GM23338 (cell line): Measurements from ENCODE around the gene QRICH1. TPM values are rescaled to one million over a fixed set of nuclear protein-coding genes. Genes with fewer than 3 reads are reported as not detected.

Experiments used
- ATAC-seq: fragments of 200-7000 bp; cut with Tn5 transposase; 3 replicates; pipeline ENCODE4 v1.9.1; 2020
- DNase-seq: peaks from one replicate; pipeline ENCODE4 v3.0.0-alpha.2; 2015; ENCODE audit warnings: low spot score
- H2AFZ ChIP-seq: fragments of 200-600 bp; sonication (generic); 2 replicates; pipeline ENCODE4 v1.8.0; 2016; ENCODE audit warnings: antibody characterized with exemption, mild to moderate bottlenecking, moderate library complexity
- H3F3A ChIP-seq: fragments of 200-600 bp; sonication (generic); replicated peaks from 2 replicates; pipeline ENCODE4 v1.8.0; 2017; ENCODE audit warnings: antibody characterized with exemption, mixed run types, low read depth
- H3K27ac ChIP-seq: fragments of 200-600 bp; sonication (generic); 2 replicates; pipeline ENCODE4 v1.6.1; 2016; ENCODE audit warnings: low read depth
- H3K27me3 ChIP-seq: fragments of 200-600 bp; sonication (generic); 2 replicates; pipeline ENCODE4 v1.8.0; 2016; ENCODE audit warnings: mild to moderate bottlenecking, mixed run types, moderate library complexity; ENCODE audit not compliant: insufficient read depth
- H3K36me3 ChIP-seq: fragments of 200-600 bp; sonication (generic); 2 replicates; pipeline ENCODE4 v1.8.0; 2016; ENCODE audit warnings: mild to moderate bottlenecking; ENCODE audit not compliant: insufficient read depth
- H3K4me1 ChIP-seq: fragments of 200-600 bp; sonication (generic); 2 replicates; pipeline ENCODE4 v1.8.0; 2016; ENCODE audit warnings: mild to moderate bottlenecking, moderate library complexity; ENCODE audit not compliant: insufficient read depth
- H3K4me2 ChIP-seq: fragments of 200-600 bp; sonication (generic); 2 replicates; pipeline ENCODE4 v1.7.1; 2017; ENCODE audit warnings: mixed run types
- H3K4me3 ChIP-seq: fragments of 200-600 bp; sonication (generic); 2 replicates; pipeline ENCODE4 v1.6.1; 2016; ENCODE audit warnings: mixed run types
- H3K79me2 ChIP-seq: fragments of 200-600 bp; sonication (generic); replicated peaks from 2 replicates; pipeline ENCODE4 v1.8.0; 2017; ENCODE audit warnings: mild to moderate bottlenecking; ENCODE audit not compliant: insufficient read depth
- H3K9me2 ChIP-seq: fragments of 200-600 bp; sonication (generic); 2 replicates; pipeline ENCODE4 v1.8.0; 2017; ENCODE audit not compliant: insufficient read depth
- H4K20me1 ChIP-seq: fragments of 200-600 bp; sonication (generic); replicated peaks from 2 replicates; pipeline ENCODE4 v1.8.0; 2017; ENCODE audit warnings: mild to moderate bottlenecking; ENCODE audit not compliant: insufficient read depth
- H3K27ac Mint-ChIP-seq: 2 replicates; pipeline ENCODE4 v1.8.0; 2020; ENCODE audit warnings: inconsistent platforms, mild to moderate bottlenecking, moderate library complexity, mixed read lengths
- H3K27me3 Mint-ChIP-seq: 3 replicates; pipeline ENCODE4 v1.8.0; 2022; ENCODE audit warnings: low read depth, mild to moderate bottlenecking, moderate library complexity, mixed read lengths, inconsistent platforms; ENCODE audit not compliant: insufficient read depth, poor library complexity
- H3K36me3 Mint-ChIP-seq: 3 replicates; pipeline ENCODE4 v1.8.0; 2021; ENCODE audit warnings: low read depth, mild to moderate bottlenecking, inconsistent platforms, moderate library complexity, mixed read lengths
- H3K4me1 Mint-ChIP-seq: 3 replicates; pipeline ENCODE4 v1.8.0; 2020; ENCODE audit warnings: mild to moderate bottlenecking, inconsistent platforms, mixed read lengths
- H3K4me3 Mint-ChIP-seq: 3 replicates; pipeline ENCODE4 v1.8.0; 2021; ENCODE audit warnings: moderate library complexity, mild to moderate bottlenecking, inconsistent platforms, mixed read lengths
- H3K9me3 Mint-ChIP-seq: 3 replicates; pipeline ENCODE4 v1.8.0; 2020; ENCODE audit warnings: moderate library complexity, mild to moderate bottlenecking, inconsistent platforms, mixed read lengths
- CREB1 ChIP-seq: fragments of 250-450 bp; sonication (Bioruptor Pico); IDR thresholded peaks from 2 replicates; pipeline ENCODE4 v1.5.0; 2020; ENCODE audit warnings: low read depth, mild to moderate bottlenecking, moderate library complexity
- ETS1 ChIP-seq: IDR thresholded peaks from 2 replicates; pipeline ENCODE4 v1.6.1; 2016; ENCODE audit warnings: antibody characterized with exemption
- EZH2 ChIP-seq: fragments of 200-600 bp; sonication (generic); IDR thresholded peaks from one replicate; pipeline ENCODE4 v1.8.0; 2017; ENCODE audit warnings: antibody characterized with exemption, mild to moderate bottlenecking, low read depth; ENCODE audit not compliant: unreplicated experiment
- POLR2AphosphoS5 ChIP-seq: IDR thresholded peaks from 2 replicates; pipeline ENCODE4 v1.6.1; 2016; ENCODE audit warnings: antibody characterized with exemption, low read depth
- polyA plus RNA-seq: library from polyadenylated mRNA; unstranded; fragments of >200 nt; fragmentation: Nextera tagmentation; extraction: Ambion mirVana; gene quantifications from 2 replicates; pipeline ENCODE4 v1.2.1, GENCODE V29; 2016
- total RNA-seq: library from RNA; depleted of rRNA; stranded (reverse); fragments of >200 nt; shearing (Covaris generic); gene quantifications from 2 replicates; pipeline ENCODE4 v1.2.3, GENCODE V29; 2014
- TF ChIP-seq, protein P1 (sequence below): IDR thresholded peaks from one replicate; pipeline ENCODE4 v1.6.1; 2018; ENCODE audit warnings: antibody characterized with exemption; ENCODE audit not compliant: unreplicated experiment
- TF ChIP-seq, protein P2 (sequence below), 2 experiments: fragments of 200-600 bp in 1 of 2; sonication (generic) in 1 of 2; conservative IDR thresholded peaks; 2 replicates each; pipeline versions ENCODE4 v1.5.1 to v1.6.1; 2016 to 2017; ENCODE audit warnings: antibody characterized with exemption in 2 of 2, low read depth in 2 of 2, mild to moderate bottlenecking in 2 of 2, moderate library complexity in 1 of 2

Gene QRICH1
- total and polyA plus RNA-seq, 2 experiments from 2014 or later, result 66.9 to 149 TPM

DNA sequence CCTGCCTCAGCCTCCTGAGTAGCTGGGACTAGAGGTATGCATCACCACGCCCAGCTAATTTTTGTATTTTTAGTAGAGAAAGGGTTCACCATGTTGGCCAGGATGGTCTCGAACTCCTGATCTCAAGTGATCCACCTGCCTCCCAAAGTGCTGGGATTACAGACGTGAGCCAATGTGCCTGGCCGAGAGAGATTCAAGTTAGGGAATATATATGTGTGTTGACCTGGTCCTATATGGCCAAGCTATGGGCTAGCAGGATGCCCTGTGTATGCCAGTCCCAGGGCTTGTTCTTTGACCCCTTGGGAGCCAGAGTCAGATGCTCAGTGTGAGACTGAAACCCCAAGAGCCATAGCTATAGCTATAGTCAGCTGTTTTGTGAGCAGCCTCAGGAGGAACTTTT lies 70.1 kb downstream of the QRICH1 start:
- Histone ChIP-seq H3K4me1 (peaks cover 31% of the 10 kb centered on the region; the same call in 1 of the 2 replicates), H2AFZ (no peak overlapping the region), H3K4me3 (no peak overlapping the region), H3K27ac (peak overlapping the region; percentile 97; the same call in 1 of the 2 replicates), H3K79me2 (peaks cover 31% of the 10 kb centered on the region), H3F3A (peaks cover 41% of the 10 kb centered on the region), H3K36me3 (peaks cover 37% of the 10 kb centered on the region), H3K9me2 (no peaks in the 10 kb centered on the region), H3K27me3 (no peaks in the 10 kb centered on the region), H4K20me1 (peaks cover 19% of the 10 kb centered on the region), H3K4me2 (no peak overlapping the region)
- Mint-ChIP-seq H3K4me3 (peak overlapping the region; percentile 93), H3K36me3 (peaks cover 64% of the 10 kb centered on the region), H3K27ac (no peak overlapping the region), H3K9me3 (no peaks in the 10 kb centered on the region; the same call in 1 of the 3 replicates), H3K4me1 (peaks cover 36% of the 10 kb centered on the region), H3K27me3 (peaks cover 32% of the 10 kb centered on the region)
- ATAC-seq (no peak), DNase-seq (no peak)
- no peak for TF ChIP-seq ETS1

DNA sequence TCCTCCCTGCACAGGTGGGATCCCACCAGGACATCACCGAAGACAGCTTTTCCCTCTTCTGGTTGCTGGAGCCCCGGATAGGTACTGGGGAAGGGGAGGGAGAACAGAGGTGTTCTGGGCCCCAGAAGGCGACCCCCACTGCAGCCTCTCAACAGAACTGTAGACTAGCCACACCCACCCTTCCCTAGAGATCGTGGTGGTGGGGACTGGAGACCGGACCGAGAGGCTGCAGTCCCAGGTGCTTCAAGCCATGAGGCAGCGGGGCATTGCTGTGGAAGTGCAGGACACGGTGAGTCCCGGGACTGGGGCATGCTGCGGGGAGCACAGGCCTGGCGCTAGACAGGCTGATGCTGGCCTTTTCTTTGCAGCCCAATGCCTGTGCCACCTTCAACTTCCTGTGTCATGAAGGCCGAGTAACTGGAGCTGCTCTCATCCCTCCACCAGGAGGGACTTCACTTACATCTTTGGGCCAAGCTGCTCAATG lies 71.1 kb downstream of the QRICH1 start:
- Mint-ChIP-seq H3K27ac (peak overlapping the region; percentile 98), H3K36me3 (peaks cover 54% of the 10 kb centered on the region), H3K9me3 (no peaks in the 10 kb centered on the region; the same call in 1 of the 3 replicates), H3K4me3 (peak overlapping the region; percentile 93), H3K4me1 (peaks cover 28% of the 10 kb centered on the region), H3K27me3 (peaks cover 25% of the 10 kb centered on the region)
- Histone ChIP-seq H3K4me2 (peak overlapping the region; percentile 99), H3K4me1 (peaks cover 25% of the 10 kb centered on the region; the same call in 1 of the 2 replicates), H3K9me2 (no peaks in the 10 kb centered on the region), H3K27ac (peak overlapping the region; percentile 97), H3K4me3 (peak overlapping the region; percentile 97), H4K20me1 (peaks cover 19% of the 10 kb centered on the region), H3K36me3 (peaks cover 31% of the 10 kb centered on the region), H3K79me2 (peaks cover 20% of the 10 kb centered on the region), H3F3A (peaks cover 41% of the 10 kb centered on the region), H2AFZ (no peak overlapping the region), H3K27me3 (no peaks in the 10 kb centered on the region)
- TF ChIP-seq CREB1 (CRISPR knock-in tag) (no peak), ETS1 (no peak), EZH2 (no peak), POLR2AphosphoS5 (0 out of 2 replicates have a peak, but pooled peaks have one; percentile 15)
- TF ChIP-seq, protein P1, sequence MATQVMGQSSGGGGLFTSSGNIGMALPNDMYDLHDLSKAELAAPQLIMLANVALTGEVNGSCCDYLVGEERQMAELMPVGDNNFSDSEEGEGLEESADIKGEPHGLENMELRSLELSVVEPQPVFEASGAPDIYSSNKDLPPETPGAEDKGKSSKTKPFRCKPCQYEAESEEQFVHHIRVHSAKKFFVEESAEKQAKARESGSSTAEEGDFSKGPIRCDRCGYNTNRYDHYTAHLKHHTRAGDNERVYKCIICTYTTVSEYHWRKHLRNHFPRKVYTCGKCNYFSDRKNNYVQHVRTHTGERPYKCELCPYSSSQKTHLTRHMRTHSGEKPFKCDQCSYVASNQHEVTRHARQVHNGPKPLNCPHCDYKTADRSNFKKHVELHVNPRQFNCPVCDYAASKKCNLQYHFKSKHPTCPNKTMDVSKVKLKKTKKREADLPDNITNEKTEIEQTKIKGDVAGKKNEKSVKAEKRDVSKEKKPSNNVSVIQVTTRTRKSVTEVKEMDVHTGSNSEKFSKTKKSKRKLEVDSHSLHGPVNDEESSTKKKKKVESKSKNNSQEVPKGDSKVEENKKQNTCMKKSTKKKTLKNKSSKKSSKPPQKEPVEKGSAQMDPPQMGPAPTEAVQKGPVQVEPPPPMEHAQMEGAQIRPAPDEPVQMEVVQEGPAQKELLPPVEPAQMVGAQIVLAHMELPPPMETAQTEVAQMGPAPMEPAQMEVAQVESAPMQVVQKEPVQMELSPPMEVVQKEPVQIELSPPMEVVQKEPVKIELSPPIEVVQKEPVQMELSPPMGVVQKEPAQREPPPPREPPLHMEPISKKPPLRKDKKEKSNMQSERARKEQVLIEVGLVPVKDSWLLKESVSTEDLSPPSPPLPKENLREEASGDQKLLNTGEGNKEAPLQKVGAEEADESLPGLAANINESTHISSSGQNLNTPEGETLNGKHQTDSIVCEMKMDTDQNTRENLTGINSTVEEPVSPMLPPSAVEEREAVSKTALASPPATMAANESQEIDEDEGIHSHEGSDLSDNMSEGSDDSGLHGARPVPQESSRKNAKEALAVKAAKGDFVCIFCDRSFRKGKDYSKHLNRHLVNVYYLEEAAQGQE, result no peak
- TF ChIP-seq, protein P2, sequence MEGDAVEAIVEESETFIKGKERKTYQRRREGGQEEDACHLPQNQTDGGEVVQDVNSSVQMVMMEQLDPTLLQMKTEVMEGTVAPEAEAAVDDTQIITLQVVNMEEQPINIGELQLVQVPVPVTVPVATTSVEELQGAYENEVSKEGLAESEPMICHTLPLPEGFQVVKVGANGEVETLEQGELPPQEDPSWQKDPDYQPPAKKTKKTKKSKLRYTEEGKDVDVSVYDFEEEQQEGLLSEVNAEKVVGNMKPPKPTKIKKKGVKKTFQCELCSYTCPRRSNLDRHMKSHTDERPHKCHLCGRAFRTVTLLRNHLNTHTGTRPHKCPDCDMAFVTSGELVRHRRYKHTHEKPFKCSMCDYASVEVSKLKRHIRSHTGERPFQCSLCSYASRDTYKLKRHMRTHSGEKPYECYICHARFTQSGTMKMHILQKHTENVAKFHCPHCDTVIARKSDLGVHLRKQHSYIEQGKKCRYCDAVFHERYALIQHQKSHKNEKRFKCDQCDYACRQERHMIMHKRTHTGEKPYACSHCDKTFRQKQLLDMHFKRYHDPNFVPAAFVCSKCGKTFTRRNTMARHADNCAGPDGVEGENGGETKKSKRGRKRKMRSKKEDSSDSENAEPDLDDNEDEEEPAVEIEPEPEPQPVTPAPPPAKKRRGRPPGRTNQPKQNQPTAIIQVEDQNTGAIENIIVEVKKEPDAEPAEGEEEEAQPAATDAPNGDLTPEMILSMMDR (conservative IDR thresholded peaks at IDR 0.05; ENCODE audit: low read depth in 2 of 2), result no peak
- ATAC-seq, result no peak
- DNase-seq, result peak; percentile 37
